ENCODE results near the gene GPR39. TPM values are rescaled to one million over a fixed set of nuclear protein-coding genes. Genes with fewer than 3 reads are reported as not detected.

GPR39 gene
- polyA plus RNA-seq, 1 donor: 9.5 TPM

- Histone ChIP-seq H3K36me3 (ENCODE audit: control insufficient read depth, insufficient read depth, low read length) (no peaks in the 10 kb centered on the region), H3K27me3 (ENCODE audit: control insufficient read depth, insufficient read depth, low read length) (no peaks in the 10 kb centered on the region), H3K4me3 (ENCODE audit: low read length) (no peak overlapping the region), H3K27ac (ENCODE audit: low read length) (peak overlapping the region; percentile 70), H3K9me3 (ENCODE audit: control insufficient read depth, low read depth, low read length) (no peaks in the 10 kb centered on the region), H3K4me1 (ENCODE audit: control insufficient read depth, insufficient read depth, low read length) (peaks cover 27% of the 10 kb centered on the region)
- DNase-seq: peak; percentile 70 to 87
- WGBS (ENCODE audit: insufficient coverage, low lambda C conversion rate): no CpG with 5 or more reads among the region's 6 CpGs
Measured at GRCh38 chr2:132632000-132632649, 215.5 kb downstream of the GPR39 start.

- 100% methylated on average over 1 of the region's 2 CpGs for WGBS (ENCODE audit: insufficient coverage, low lambda C conversion rate)
Measured at GRCh38 chr2:132633635-132634034, 217.0 kb downstream of the GPR39 start.

GRCh38 chr2:132636346-132636745 is 219.7 kb downstream of the GPR39 start:
- H3K27ac ChIP-seq (ENCODE audit: low read length): no peak overlapping the region
- WGBS (ENCODE audit: insufficient coverage, low lambda C conversion rate): no CpG with 5 or more reads among the region's 1 CpG
- no peaks in the 10 kb centered on the region for H3K27me3 ChIP-seq (ENCODE audit: control insufficient read depth, insufficient read depth, low read length)
- H3K36me3 ChIP-seq (ENCODE audit: control insufficient read depth, insufficient read depth, low read length): no peaks in the 10 kb centered on the region
- no peak for DNase-seq
- peaks cover 17% of the 10 kb centered on the region for H3K4me1 ChIP-seq (ENCODE audit: control insufficient read depth, insufficient read depth, low read length)
- no peaks in the 10 kb centered on the region for H3K9me3 ChIP-seq (ENCODE audit: control insufficient read depth, low read depth, low read length)
- H3K4me3 ChIP-seq (ENCODE audit: low read length): no peak overlapping the region

More at GRCh38 chr2:132633635-132634034, 217.0 kb downstream of the GPR39 start:
- Histone ChIP-seq H3K27ac (ENCODE audit: low read length) (no peak overlapping the region), H3K4me3 (ENCODE audit: low read length) (no peak overlapping the region), H3K4me1 (ENCODE audit: control insufficient read depth, insufficient read depth, low read length) (peaks cover 17% of the 10 kb centered on the region), H3K27me3 (ENCODE audit: control insufficient read depth, insufficient read depth, low read length) (no peaks in the 10 kb centered on the region), H3K9me3 (ENCODE audit: control insufficient read depth, low read depth, low read length) (no peaks in the 10 kb centered on the region), H3K36me3 (ENCODE audit: control insufficient read depth, insufficient read depth, low read length) (no peaks in the 10 kb centered on the region)
- DNase-seq: no peak

GRCh38 chr2:132638313-132639040 is 221.9 kb downstream of the GPR39 start:
- DNase-seq: no peak
- Histone ChIP-seq H3K36me3 (ENCODE audit: control insufficient read depth, insufficient read depth, low read length) (no peaks in the 10 kb centered on the region), H3K27ac (ENCODE audit: low read length) (no peak overlapping the region), H3K27me3 (ENCODE audit: control insufficient read depth, insufficient read depth, low read length) (no peaks in the 10 kb centered on the region), H3K4me1 (ENCODE audit: control insufficient read depth, insufficient read depth, low read length) (peaks cover 10% of the 10 kb centered on the region), H3K9me3 (ENCODE audit: control insufficient read depth, low read depth, low read length) (no peaks in the 10 kb centered on the region), H3K4me3 (ENCODE audit: low read length) (no peak overlapping the region)
- WGBS (ENCODE audit: insufficient coverage, low lambda C conversion rate): no CpG with 5 or more reads among the region's 5 CpGs

- H3K4me1 ChIP-seq (ENCODE audit: control insufficient read depth, insufficient read depth, low read length): peaks cover 9% of the 10 kb centered on the region
- H3K36me3 ChIP-seq (ENCODE audit: control insufficient read depth, insufficient read depth, low read length): no peaks in the 10 kb centered on the region
- H3K9me3 ChIP-seq (ENCODE audit: control insufficient read depth, low read depth, low read length): peaks cover under 1% of the 10 kb centered on the region
- H3K4me3 ChIP-seq (ENCODE audit: low read length): no peak overlapping the region
- H3K27ac ChIP-seq (ENCODE audit: low read length): no peak overlapping the region
- H3K27me3 ChIP-seq (ENCODE audit: control insufficient read depth, insufficient read depth, low read length): no peaks in the 10 kb centered on the region
- DNase-seq: no peak
Measured at GRCh38 chr2:132640116-132640515, 223.5 kb downstream of the GPR39 start.

- Histone ChIP-seq H3K36me3 (ENCODE audit: control insufficient read depth, insufficient read depth, low read length) (peaks cover 6% of the 10 kb centered on the region), H3K9me3 (ENCODE audit: control insufficient read depth, low read depth, low read length) (peaks cover 3% of the 10 kb centered on the region), H3K27me3 (ENCODE audit: control insufficient read depth, insufficient read depth, low read length) (no peaks in the 10 kb centered on the region), H3K4me3 (ENCODE audit: low read length) (no peak overlapping the region), H3K27ac (ENCODE audit: low read length) (peak overlapping the region; percentile 22), H3K4me1 (ENCODE audit: control insufficient read depth, insufficient read depth, low read length) (peaks cover 9% of the 10 kb centered on the region)
- DNase-seq: no peak
Measured at GRCh38 chr2:132641819-132642218, 225.2 kb downstream of the GPR39 start.

- Histone ChIP-seq H3K36me3 (ENCODE audit: control insufficient read depth, insufficient read depth, low read length) (peaks cover 6% of the 10 kb centered on the region), H3K9me3 (ENCODE audit: control insufficient read depth, low read depth, low read length) (peaks cover 3% of the 10 kb centered on the region), H3K4me1 (ENCODE audit: control insufficient read depth, insufficient read depth, low read length) (peaks cover 9% of the 10 kb centered on the region), H3K4me3 (ENCODE audit: low read length) (no peak overlapping the region), H3K27me3 (ENCODE audit: control insufficient read depth, insufficient read depth, low read length) (no peaks in the 10 kb centered on the region), H3K27ac (ENCODE audit: low read length) (peak overlapping the region; percentile 22)
- peak in 1 of 2 donors; percentile 25 for DNase-seq
- no CpG with 5 or more reads among the region's 2 CpGs for WGBS (ENCODE audit: insufficient coverage, low lambda C conversion rate)
Measured at GRCh38 chr2:132642415-132642814, 225.8 kb downstream of the GPR39 start.

- H3K27me3 ChIP-seq (ENCODE audit: control insufficient read depth, insufficient read depth, low read length): no peaks in the 10 kb centered on the region
- WGBS (ENCODE audit: insufficient coverage, low lambda C conversion rate): 96% methylated on average over 4 of the region's 35 CpGs
- DNase-seq: no peak
Measured at GRCh38 chr2:132645176-132645575, 228.6 kb downstream of the GPR39 start.

GRCh38 chr2:132645722-132646539 is 229.3 kb downstream of the GPR39 start:
- Histone ChIP-seq H3K4me1 (ENCODE audit: control insufficient read depth, insufficient read depth, low read length) (peaks cover 9% of the 10 kb centered on the region), H3K27me3 (ENCODE audit: control insufficient read depth, insufficient read depth, low read length) (no peaks in the 10 kb centered on the region), H3K9me3 (ENCODE audit: control insufficient read depth, low read depth, low read length) (peaks cover 3% of the 10 kb centered on the region), H3K36me3 (ENCODE audit: control insufficient read depth, insufficient read depth, low read length) (peaks cover 6% of the 10 kb centered on the region), H3K27ac (ENCODE audit: low read length) (no peak overlapping the region), H3K4me3 (ENCODE audit: low read length) (no peak overlapping the region)
- no peak for DNase-seq
- 77% methylated on average over 3 of the region's 18 CpGs for WGBS (ENCODE audit: insufficient coverage, low lambda C conversion rate)

More at GRCh38 chr2:132645176-132645575, 228.6 kb downstream of the GPR39 start:
- Histone ChIP-seq H3K27ac (ENCODE audit: low read length) (no peak overlapping the region), H3K9me3 (ENCODE audit: control insufficient read depth, low read depth, low read length) (peaks cover 3% of the 10 kb centered on the region), H3K4me1 (ENCODE audit: control insufficient read depth, insufficient read depth, low read length) (peaks cover 9% of the 10 kb centered on the region), H3K36me3 (ENCODE audit: control insufficient read depth, insufficient read depth, low read length) (peaks cover 6% of the 10 kb centered on the region), H3K4me3 (ENCODE audit: low read length) (no peak overlapping the region)

- H3K27me3 ChIP-seq (ENCODE audit: control insufficient read depth, insufficient read depth, low read length): no peaks in the 10 kb centered on the region
- peaks cover 9% of the 10 kb centered on the region for H3K4me1 ChIP-seq (ENCODE audit: control insufficient read depth, insufficient read depth, low read length)
- peaks cover 3% of the 10 kb centered on the region for H3K9me3 ChIP-seq (ENCODE audit: control insufficient read depth, low read depth, low read length)
- H3K27ac ChIP-seq (ENCODE audit: low read length): no peak overlapping the region
- H3K4me3 ChIP-seq (ENCODE audit: low read length): no peak overlapping the region
- WGBS (ENCODE audit: insufficient coverage, low lambda C conversion rate): no CpG with 5 or more reads among the region's 8 CpGs
- peaks cover 6% of the 10 kb centered on the region for H3K36me3 ChIP-seq (ENCODE audit: control insufficient read depth, insufficient read depth, low read length)
- DNase-seq: no peak
Measured at GRCh38 chr2:132646540-132647108, 230.0 kb downstream of the GPR39 start.
